Endothelial cell of umbilical vein (primary cell): ENCODE measurements around the gene CREG2. TPM values are rescaled to one million over a fixed set of nuclear protein-coding genes. Genes with fewer than 3 reads are reported as not detected.

Experiments used
- BruUV-seq: library from RNA; stranded (reverse); fragments of 400-500 nt; replicated peaks from 2 replicates; lab custom pipeline; 2021; lab: Mats Ljungman, UMichigan
- CTCF ChIA-PET: fragments of 300-600, 350-600 bp; sonication (Branson Sonifier 250); formaldehyde crosslinking; loops from one replicate; lab custom pipeline; 2021; ENCODE audit warnings: antibody characterized with exemption, inconsistent platforms; lab: Charles Lee
- POLR2A ChIA-PET: fragments of 300-600, 350-600 bp; sonication (Branson Sonifier 250); formaldehyde crosslinking; loops from one replicate; lab custom pipeline; 2021; ENCODE audit warnings: antibody characterized with exemption, inconsistent platforms; lab: Charles Lee
- DNase-seq: peaks from one replicate; pipeline ENCODE4 v3.0.0-alpha.2; 2011; ENCODE audit warnings: low read depth, low spot score
- FAIRE-seq: peaks from 2 replicates; lab custom pipeline; 2011; peaks lifted over from hg19 to GRCh38; lab: Jason Lieb, UNC
- H2AFZ ChIP-seq: 2 replicates; pipeline ENCODE4 v1.6.0; 2012; ENCODE audit warnings: low read depth, low read length, control low read depth, inconsistent platforms
- H3K27ac ChIP-seq: 2 replicates; pipeline ENCODE4 v1.5.1; 2011; ENCODE audit warnings: low read depth, mild to moderate bottlenecking, control low read depth, low read length, moderate library complexity; ENCODE audit not compliant: insufficient read depth
- H3K27me3 ChIP-seq, 2 experiments: 2 replicates each; pipeline versions ENCODE4 v1.6.0 to v1.6.1; 2011; ENCODE audit warnings: low read length in 2 of 2, mixed read lengths in 1 of 2; ENCODE audit not compliant: control insufficient read depth in 2 of 2, insufficient read depth in 2 of 2
- H3K36me3 ChIP-seq, 2 experiments: 2 replicates in 1 of 2; 3 replicates in 1 of 2; pipeline ENCODE4 v1.5.1; 2011; ENCODE audit warnings: low read length in 2 of 2, mild to moderate bottlenecking in 1 of 2, moderate library complexity in 1 of 2; ENCODE audit not compliant: control insufficient read depth in 2 of 2, insufficient read depth in 2 of 2; ENCODE audit errors: extremely low read depth in 1 of 2
- H3K4me1 ChIP-seq: 3 replicates; pipeline ENCODE4 v1.5.1; 2011; ENCODE audit warnings: mild to moderate bottlenecking, low read length; ENCODE audit not compliant: control insufficient read depth, insufficient read depth; ENCODE audit errors: extremely low read depth
- H3K4me2 ChIP-seq: 2 replicates; pipeline ENCODE4 v1.6.1; 2011; ENCODE audit warnings: low read length, control low read depth, mixed read lengths; ENCODE audit not compliant: insufficient read depth
- H3K4me3 ChIP-seq, 3 experiments: fragments of 200-600 bp in 1 of 3; sonication (generic), shearing (Covaris generic) in 1 of 3; replicated peaks in 1 of 3; 2 replicates each; pipeline ENCODE4 v1.5.1; 2011 to 2016; ENCODE audit warnings: control low read depth in 3 of 3, low read length in 3 of 3, mild to moderate bottlenecking in 2 of 3, inconsistent platforms in 1 of 3, low read depth in 1 of 3, moderate library complexity in 1 of 3; ENCODE audit not compliant: insufficient read depth in 1 of 3
- H3K79me2 ChIP-seq: 2 replicates; pipeline ENCODE4 v1.6.0; 2012; ENCODE audit warnings: low read length, inconsistent platforms; ENCODE audit not compliant: control insufficient read depth, insufficient read depth
- H3K9ac ChIP-seq: replicated peaks from 2 replicates; pipeline ENCODE3; 2011; ENCODE audit warnings: low read length, control low read depth; ENCODE audit not compliant: insufficient read depth; ENCODE audit errors: extremely low read depth
- H3K9me1 ChIP-seq: replicated peaks from 3 replicates; pipeline ENCODE4 v1.6.0; 2011; ENCODE audit warnings: mild to moderate bottlenecking, low read length; ENCODE audit not compliant: control insufficient read depth, insufficient read depth; ENCODE audit errors: extremely low read depth
- H3K9me3 ChIP-seq: replicated peaks from 2 replicates; pipeline ENCODE4 v1.5.1; 2012; ENCODE audit warnings: low read length, inconsistent platforms; ENCODE audit not compliant: control insufficient read depth, insufficient read depth
- H4K20me1 ChIP-seq: replicated peaks from 2 replicates; pipeline ENCODE3; 2011; ENCODE audit warnings: mild to moderate bottlenecking, low read length; ENCODE audit not compliant: control insufficient read depth, insufficient read depth; ENCODE audit errors: extremely low read depth
- CTCF ChIP-seq, 2 donors: IDR thresholded peaks; 1 replicate in 1 of 2; 2 replicates in 1 of 2; pipeline ENCODE4 v1.5.1; 2011; ENCODE audit warnings: low read length in 2 of 2, mild to moderate bottlenecking in 2 of 2, moderate library complexity in 2 of 2, control low read depth in 1 of 2, inconsistent platforms in 1 of 2, low read depth in 1 of 2; ENCODE audit not compliant: insufficient read depth in 1 of 2; ENCODE audit errors: extremely low read depth in 1 of 2
- EZH2 ChIP-seq: IDR thresholded peaks from 2 replicates; pipeline ENCODE4 v1.6.1; 2012; ENCODE audit warnings: borderline replicate concordance, low read depth, mild to moderate bottlenecking, moderate library complexity, low read length, inconsistent platforms; ENCODE audit not compliant: severe bottlenecking
- FOS ChIP-seq: IDR thresholded peaks from 2 replicates; pipeline ENCODE4 v1.6.1; 2011; ENCODE audit warnings: mild to moderate bottlenecking, low read length, moderate library complexity, borderline replicate concordance; ENCODE audit not compliant: insufficient read depth
- GATA2 ChIP-seq: IDR thresholded peaks from 2 replicates; pipeline ENCODE4 v1.7.0; 2011; ENCODE audit warnings: low read depth, mild to moderate bottlenecking, moderate library complexity, mixed read lengths, low read length; ENCODE audit not compliant: insufficient read length, insufficient read depth
- JUN ChIP-seq: IDR thresholded peaks from 2 replicates; pipeline ENCODE4 v1.6.1; 2011; ENCODE audit warnings: borderline replicate concordance, low read depth; ENCODE audit not compliant: insufficient read length, insufficient read depth
- MYC ChIP-seq: IDR thresholded peaks from one replicate; pipeline ENCODE4 v1.6.1; 2011; ENCODE audit warnings: mild to moderate bottlenecking, low read depth, low read length
- POLR2A ChIP-seq: IDR thresholded peaks from 2 replicates; pipeline ENCODE4 v1.6.1; 2012; ENCODE audit warnings: low read depth, mild to moderate bottlenecking, control low read depth, low read length
- POLR2AphosphoS5 ChIP-seq: IDR thresholded peaks from 2 replicates; pipeline ENCODE4 v1.6.1; 2012; ENCODE audit warnings: low read depth, mild to moderate bottlenecking, control low read depth, low read length, moderate library complexity; ENCODE audit not compliant: insufficient read depth
- dilution Hi-C: fragments of 300-500 bp; cut with MboI; formaldehyde crosslinking; loops from one replicate; pipeline ENCODE4 v1.15.0; 2019; ENCODE audit warnings: low sequenced_read_pairs; ENCODE audit not compliant: extremely low pct_ligation_motif_present
- intact Hi-C: fragments of 100-400 bp; cut with micrococcal nuclease; formaldehyde crosslinking; loops from one replicate; pipeline ENCODE4 v1.10.0; 2022
- polyA plus RNA-seq, 4 experiments: library from polyadenylated mRNA; depleted of rRNA in 3 of 4; stranded (reverse) in 3 of 4; unstranded in 1 of 4; fragments of >200 nt; gene quantifications; 2 replicates each; pipeline versions ENCODE4 v1.2.1 to v1.2.3, GENCODE V29; 2011 to 2012; ENCODE audit warnings: missing spikeins in 1 of 4
- total RNA-seq: library from RNA; stranded (reverse); gene quantifications from 2 replicates; pipeline ENCODE4 v1.2.3, GENCODE V29; 2021
- TF ChIP-seq, protein P1 (sequence below): IDR thresholded peaks from 2 replicates; pipeline ENCODE4 v1.6.1; 2011; ENCODE audit not compliant: insufficient read depth, insufficient read length

CREG2 gene
- total and polyA plus RNA-seq, 2 donors (not counting 3 experiments of a cell fraction or from before 2014, with no cell fraction given) = 0.48 to 2.0 TPM

DNA sequence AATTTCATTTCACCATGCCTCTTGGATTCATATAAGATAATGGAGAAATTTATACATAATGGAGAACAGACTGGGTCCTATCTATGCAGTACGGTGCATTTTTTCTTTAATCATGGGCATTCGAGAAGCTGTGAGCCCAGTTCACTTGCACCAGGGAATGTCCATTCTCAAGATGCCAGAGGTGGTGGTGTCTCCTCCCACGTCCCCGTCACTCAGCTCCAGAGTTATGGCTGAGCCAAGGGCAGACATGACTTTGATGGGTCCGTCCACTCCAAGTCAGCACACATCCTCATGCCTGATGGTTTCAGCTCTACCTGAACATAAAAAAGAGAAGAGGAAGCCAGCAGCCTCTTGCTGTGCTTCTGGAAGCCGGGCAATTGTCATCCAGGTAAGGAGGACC is 42.1 kb upstream of the CREG2 start:
- Histone ChIP-seq H3K9me3 (no peaks in the 10 kb centered on the region), H3K9me1 (no peaks in the 10 kb centered on the region), H3K36me3 (no peaks in the 10 kb centered on the region), H3K4me1 (no peaks in the 10 kb centered on the region), H3K9ac (no peak overlapping the region), H4K20me1 (no peaks in the 10 kb centered on the region), H3K27me3 (no peaks in the 10 kb centered on the region), H3K27ac (no peak overlapping the region), H3K79me2 (no peaks in the 10 kb centered on the region), H3K4me3 (no peak overlapping the region), H2AFZ (no peak overlapping the region), H3K4me2 (no peak overlapping the region)
- BruUV-seq = no TSS peak
- ChIA-PET POLR2A (no interaction called here), CTCF (interaction anchor here (1.7 kb wide), 1 partner anchor 402 kb away, joined by 3 read pairs; no protein-coding TSS in a partner anchor)
- FAIRE-seq (no peak), DNase-seq (no peak)
- TF ChIP-seq CTCF (IDR thresholded peaks at IDR 0.05; ENCODE audit: extremely low read depth in 1 of 2, insufficient read depth in 1 of 2, low read depth in 1 of 2, low read length in 2 of 2) = no peak
- no peak for TF ChIP-seq FOS
- no peak for TF ChIP-seq MYC
- no peak for TF ChIP-seq GATA2
- no peak for TF ChIP-seq JUN
- TF ChIP-seq, protein P1, sequence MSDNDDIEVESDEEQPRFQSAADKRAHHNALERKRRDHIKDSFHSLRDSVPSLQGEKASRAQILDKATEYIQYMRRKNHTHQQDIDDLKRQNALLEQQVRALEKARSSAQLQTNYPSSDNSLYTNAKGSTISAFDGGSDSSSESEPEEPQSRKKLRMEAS = no peak
- TF ChIP-seq EZH2 = no peak
- no peak for TF ChIP-seq POLR2A
- TF ChIP-seq POLR2AphosphoS5 = no peak
- intact Hi-C loops (no loop called here), dilution Hi-C loops (no loop called here)
